Rectal smooth muscle tissue (tissue), 1 donor: ENCODE results near the gene LDB2.

Experiments used
- H3K27ac ChIP-seq: one replicate; pipeline ENCODE4 v1.7.0; 2013; ENCODE audit warnings: low read depth, low read length, inconsistent platforms
- H3K27me3 ChIP-seq: one replicate; pipeline ENCODE4 v1.7.0; 2013; ENCODE audit warnings: low read length; ENCODE audit not compliant: control insufficient read depth, insufficient read depth
- H3K36me3 ChIP-seq: one replicate; pipeline ENCODE4 v1.7.0; 2013; ENCODE audit warnings: low read length; ENCODE audit not compliant: control insufficient read depth, insufficient read depth
- H3K4me1 ChIP-seq: one replicate; pipeline ENCODE4 v1.7.0; 2013; ENCODE audit warnings: low read length; ENCODE audit not compliant: control insufficient read depth, insufficient read depth
- H3K4me3 ChIP-seq: one replicate; pipeline ENCODE4 v1.7.0; 2013; ENCODE audit warnings: low read length
- H3K9ac ChIP-seq: one replicate; pipeline ENCODE4 v1.7.0; 2013; ENCODE audit warnings: low read length

Gene LDB2

DNA sequence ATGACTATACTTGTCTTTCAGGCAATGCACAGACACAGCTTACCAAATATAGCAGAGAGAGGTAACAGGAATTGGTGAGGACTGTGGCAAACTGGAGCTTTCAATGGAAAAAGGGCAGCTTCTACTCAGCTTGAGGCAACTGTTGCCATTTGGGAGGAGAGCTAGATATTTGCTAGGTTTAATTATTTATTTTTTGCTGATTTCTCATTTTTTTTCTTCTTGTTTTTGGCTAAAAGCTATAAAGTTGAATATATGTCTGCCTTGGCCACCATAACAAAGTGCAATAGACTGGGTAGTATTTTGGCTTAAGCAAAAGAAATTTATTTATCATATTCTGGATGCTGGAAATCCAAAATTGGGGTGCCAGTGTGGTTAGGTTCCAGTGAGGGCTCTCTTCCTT lies 93.9 kb downstream of the LDB2 start:
- Histone ChIP-seq H3K4me1 (no peaks in the 10 kb centered on the region), H3K27ac (no peak overlapping the region), H3K9ac (no peak overlapping the region), H3K4me3 (no peak overlapping the region), H3K36me3 (no peaks in the 10 kb centered on the region), H3K27me3 (no peaks in the 10 kb centered on the region)

- H3K9ac ChIP-seq: no peak overlapping the region
- no peaks in the 10 kb centered on the region for H3K36me3 ChIP-seq
- H3K4me3 ChIP-seq: no peak overlapping the region
- no peaks in the 10 kb centered on the region for H3K4me1 ChIP-seq
- H3K27ac ChIP-seq: no peak overlapping the region
- H3K27me3 ChIP-seq: no peaks in the 10 kb centered on the region
Observed at GRCh38 chr4:16802044-16802443, 96.4 kb downstream of the LDB2 start.

- H3K4me3 ChIP-seq: no peak overlapping the region
- H3K9ac ChIP-seq: no peak overlapping the region
- H3K27ac ChIP-seq: no peak overlapping the region
- H3K36me3 ChIP-seq: no peaks in the 10 kb centered on the region
- no peaks in the 10 kb centered on the region for H3K27me3 ChIP-seq
- no peaks in the 10 kb centered on the region for H3K4me1 ChIP-seq
Observed at GRCh38 chr4:16801356-16801755, 97.1 kb downstream of the LDB2 start.

DNA sequence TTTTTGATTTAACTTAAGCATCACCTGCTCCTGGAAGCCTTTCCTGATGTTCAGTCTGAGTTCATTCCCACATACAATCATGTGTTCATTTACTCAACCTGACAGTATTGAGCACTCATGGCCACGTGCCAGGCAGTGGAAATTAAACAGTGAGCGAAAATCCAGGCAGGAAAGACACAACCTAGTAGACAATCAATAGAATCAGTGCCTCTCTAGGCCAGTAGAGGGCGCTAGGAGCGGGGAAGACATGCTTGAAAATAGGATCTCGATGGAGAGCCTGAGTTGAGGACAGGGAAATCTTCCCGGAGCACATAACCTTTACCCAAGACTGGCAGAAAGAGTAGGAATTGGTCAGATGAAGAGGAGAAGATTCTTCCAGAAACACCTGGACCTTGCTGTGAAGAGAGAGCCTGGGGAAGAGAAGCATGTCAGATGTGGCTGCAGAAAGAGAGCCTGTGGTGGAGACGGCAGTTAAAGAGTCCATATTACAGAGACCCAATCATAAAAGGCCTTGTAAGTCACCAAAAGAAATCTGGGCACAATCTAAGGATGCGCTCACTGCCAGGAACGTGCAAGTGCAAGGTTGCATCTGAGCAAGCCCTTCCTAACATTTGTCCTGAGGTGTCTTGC lies 103.5 kb downstream of the LDB2 start:
- Histone ChIP-seq H3K9ac (no peak overlapping the region), H3K27ac (no peak overlapping the region), H3K4me3 (no peak overlapping the region), H3K4me1 (no peaks in the 10 kb centered on the region), H3K36me3 (no peaks in the 10 kb centered on the region), H3K27me3 (no peaks in the 10 kb centered on the region)

DNA sequence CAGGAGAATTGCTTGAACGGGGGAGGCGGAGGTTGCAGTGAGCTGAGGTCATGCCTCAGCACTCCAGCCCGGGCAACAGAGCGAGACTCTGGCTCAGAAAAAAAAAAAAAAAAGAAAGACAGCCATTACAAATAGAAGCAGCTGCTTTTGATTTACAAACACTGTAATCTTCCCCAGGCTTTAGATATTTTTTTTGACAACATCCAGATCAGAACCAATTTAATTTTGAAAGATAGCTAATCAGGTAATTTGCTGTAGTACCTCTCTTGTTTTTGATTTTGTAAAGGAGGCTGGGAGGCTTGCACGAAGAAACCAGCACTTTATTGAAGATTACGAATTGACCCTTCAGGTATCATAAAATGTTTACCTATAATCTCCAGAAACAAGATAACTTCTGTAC lies 107.0 kb downstream of the LDB2 start:
- no peak overlapping the region for H3K9ac ChIP-seq
- H3K36me3 ChIP-seq: no peaks in the 10 kb centered on the region
- no peak overlapping the region for H3K4me3 ChIP-seq
- H3K4me1 ChIP-seq: no peaks in the 10 kb centered on the region
- H3K27ac ChIP-seq: no peak overlapping the region
- H3K27me3 ChIP-seq: no peaks in the 10 kb centered on the region

DNA sequence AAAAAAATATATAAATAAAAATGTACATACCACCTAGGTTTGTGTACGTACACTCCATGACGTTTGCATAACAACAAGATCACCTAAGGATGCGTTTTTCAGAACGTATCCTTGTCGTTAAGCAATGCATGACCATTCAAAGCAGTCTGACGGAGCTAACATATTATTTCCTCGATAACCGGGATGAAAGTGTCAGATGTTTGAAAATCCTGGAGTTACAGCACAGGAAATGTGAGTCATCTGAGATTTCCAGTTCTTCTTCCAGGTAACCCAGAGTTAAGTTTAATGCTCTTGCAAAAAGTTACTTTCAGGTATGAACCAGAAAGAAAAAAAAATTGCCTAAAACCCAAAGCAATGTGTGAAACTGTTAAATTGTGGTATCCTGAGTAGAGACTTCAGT lies 107.9 kb downstream of the LDB2 start:
- Histone ChIP-seq H3K27ac (no peak overlapping the region), H3K4me1 (no peaks in the 10 kb centered on the region), H3K9ac (no peak overlapping the region), H3K27me3 (no peaks in the 10 kb centered on the region), H3K4me3 (no peak overlapping the region), H3K36me3 (no peaks in the 10 kb centered on the region)

- H3K9ac ChIP-seq: no peak overlapping the region
Observed at GRCh38 chr4:16788868-16789267, 109.6 kb downstream of the LDB2 start.

DNA sequence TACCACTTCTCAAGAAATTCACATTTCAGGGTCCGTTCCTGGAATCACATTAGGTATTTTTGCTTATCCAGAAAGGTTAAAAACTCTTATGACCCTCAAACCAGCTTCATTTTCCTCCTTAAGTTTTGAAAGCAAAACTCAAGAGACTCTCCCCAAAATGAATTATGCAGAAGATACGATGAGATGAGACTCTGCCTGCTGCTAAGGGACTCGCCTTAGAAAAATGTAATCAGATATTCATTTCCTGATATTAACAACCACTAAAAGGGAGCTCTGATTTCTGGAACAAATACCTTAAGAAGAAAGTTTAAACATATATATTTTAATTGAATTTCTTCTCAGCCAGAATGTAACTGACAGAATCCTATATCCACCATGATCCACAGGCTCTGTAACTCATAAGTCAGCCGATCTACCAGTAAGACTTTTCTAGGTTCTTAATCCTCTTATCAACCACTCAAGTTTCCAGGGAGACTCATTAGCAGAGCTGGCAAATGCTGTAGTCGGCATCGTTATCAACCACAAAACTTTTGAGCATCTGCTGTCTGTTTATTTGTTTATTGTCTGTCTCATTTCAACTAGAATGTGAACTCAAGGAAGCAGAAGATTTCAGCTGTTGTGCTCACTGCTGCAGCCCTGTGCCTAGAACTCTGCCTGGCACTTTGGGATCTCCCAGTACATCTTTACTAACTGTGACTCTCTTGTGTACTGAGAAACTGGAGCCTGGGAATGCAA lies 112.5 kb downstream of the LDB2 start:
- no peaks in the 10 kb centered on the region for H3K36me3 ChIP-seq
- no peaks in the 10 kb centered on the region for H3K27me3 ChIP-seq
- no peaks in the 10 kb centered on the region for H3K4me1 ChIP-seq
- H3K4me3 ChIP-seq: no peak overlapping the region
- no peak overlapping the region for H3K9ac ChIP-seq
- H3K27ac ChIP-seq: no peak overlapping the region

More at GRCh38 chr4:16788868-16789267, 109.6 kb downstream of the LDB2 start:
- H3K36me3 ChIP-seq: no peaks in the 10 kb centered on the region
- no peaks in the 10 kb centered on the region for H3K27me3 ChIP-seq
- no peaks in the 10 kb centered on the region for H3K4me1 ChIP-seq
- no peak overlapping the region for H3K4me3 ChIP-seq
- no peak overlapping the region for H3K27ac ChIP-seq

- no peak overlapping the region for H3K27ac ChIP-seq
- H3K4me1 ChIP-seq: no peaks in the 10 kb centered on the region
- no peak overlapping the region for H3K4me3 ChIP-seq
- no peaks in the 10 kb centered on the region for H3K27me3 ChIP-seq
- no peak overlapping the region for H3K9ac ChIP-seq
- no peaks in the 10 kb centered on the region for H3K36me3 ChIP-seq
Observed at GRCh38 chr4:16783119-16783518, 115.3 kb downstream of the LDB2 start.

- Histone ChIP-seq H3K27ac (no peak overlapping the region), H3K36me3 (no peaks in the 10 kb centered on the region), H3K4me3 (no peak overlapping the region), H3K9ac (no peak overlapping the region), H3K4me1 (no peaks in the 10 kb centered on the region), H3K27me3 (no peaks in the 10 kb centered on the region)
Observed at GRCh38 chr4:16779028-16779675, 119.3 kb downstream of the LDB2 start.

GRCh38 chr4:16777726-16778125 lies 120.7 kb downstream of the LDB2 start:
- Histone ChIP-seq H3K27me3 (no peaks in the 10 kb centered on the region), H3K4me1 (no peaks in the 10 kb centered on the region), H3K36me3 (no peaks in the 10 kb centered on the region), H3K27ac (no peak overlapping the region), H3K9ac (no peak overlapping the region), H3K4me3 (no peak overlapping the region)

- H3K27me3 ChIP-seq: no peaks in the 10 kb centered on the region
- H3K4me3 ChIP-seq: no peak overlapping the region
- no peaks in the 10 kb centered on the region for H3K36me3 ChIP-seq
- H3K9ac ChIP-seq: no peak overlapping the region
- no peak overlapping the region for H3K27ac ChIP-seq
- H3K4me1 ChIP-seq: no peaks in the 10 kb centered on the region
Observed at GRCh38 chr4:16775411-16776154, 122.9 kb downstream of the LDB2 start.
